Esophagus muscularis mucosa (tissue), 4 donors: ENCODE data around the gene HAX1.

ENCODE experiments used
- CTCF ChIP-seq, 3 experiments: fragments of 200-600 bp in 2 of 3; fragments of 450-650 bp in 1 of 3; sonication (generic) in 2 of 3; IDR thresholded peaks; one replicate each; pipeline ENCODE4 v1.5.1; 2017 to 2019; ENCODE audit warnings: antibody characterized with exemption in 3 of 3, mild to moderate bottlenecking in 2 of 3, moderate library complexity in 1 of 3
- EP300 ChIP-seq: sonication (generic); formaldehyde crosslinking; IDR thresholded peaks from one replicate; pipeline ENCODE4 v1.6.1; 2017; ENCODE audit warnings: antibody characterized with exemption
- POLR2A ChIP-seq: fragments of 450-650 bp; IDR thresholded peaks from one replicate; pipeline ENCODE4 v1.6.1; 2017; ENCODE audit warnings: antibody characterized with exemption, moderate library complexity, mild to moderate bottlenecking, low read depth
- POLR2AphosphoS5 ChIP-seq, 2 donors: sonication (generic); formaldehyde crosslinking; IDR thresholded peaks; one replicate each; pipeline ENCODE4 v1.6.1; 2017; ENCODE audit warnings: antibody characterized with exemption in 2 of 2

- TF ChIP-seq CTCF (IDR thresholded peaks at IDR 0.05) (peak; percentile 72 to 87 (median 77)), POLR2AphosphoS5 (IDR thresholded peaks at IDR 0.05) (peak; percentile 92 to 94), POLR2A (peak; percentile 41), EP300 (no peak)
These were observed at the start of gene HAX1 for GRCh38 chr1:154272217-154272998.
